NOMO-1 (cell line): ENCODE results near the gene GADD45A.
A peak's percentile ranks its signal among the peaks of the same experiment; 100 is the strongest.

ENCODE experiments used
- DNase-seq, 2 experiments: peaks; one replicate each; lab custom pipeline; 2025; ENCODE audit not compliant: unreplicated experiment in 2 of 2; lab: John Stamatoyannopoulos, UW

The GADD45A gene

GRCh38 chr1:67687649-67688048 lies 2.6 kb downstream of the GADD45A start:
- DNase-seq = peak; percentile 58 to 63

DNA sequence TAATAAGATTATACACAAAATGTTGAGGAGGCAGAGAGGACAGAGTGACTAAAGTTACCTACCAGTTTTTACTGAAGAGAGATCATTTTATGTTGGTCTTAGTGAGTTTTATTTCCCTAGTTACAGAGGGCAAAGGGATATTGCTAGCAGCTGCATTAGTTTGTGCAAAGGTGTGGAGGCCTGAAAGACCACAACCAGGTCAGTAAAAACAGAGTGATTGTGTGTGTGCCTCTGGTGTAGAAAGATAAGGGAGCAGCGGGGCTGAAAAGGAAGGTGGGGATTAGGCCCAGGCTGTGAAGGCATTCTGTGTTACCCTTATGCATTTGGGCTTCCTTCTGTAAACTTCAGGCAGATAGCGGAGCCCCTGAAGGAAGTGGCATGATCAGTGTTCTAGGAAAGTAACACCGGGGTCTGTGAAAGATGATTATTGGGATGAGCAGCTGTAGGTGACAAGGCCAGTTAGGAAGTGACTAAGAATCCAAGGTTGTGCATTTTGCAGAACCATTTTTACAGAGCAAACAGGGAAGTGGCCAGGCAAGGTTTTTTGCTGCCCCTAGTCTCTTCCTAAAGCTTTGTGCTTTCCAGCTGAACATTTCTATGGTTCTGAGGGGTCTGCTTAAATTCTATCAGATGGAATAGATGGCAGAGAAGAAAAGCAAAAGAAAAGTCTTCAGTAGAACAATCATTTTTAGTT lies 3.7 kb downstream of the GADD45A start:
- DNase-seq = peak; percentile 34 to 42

DNA sequence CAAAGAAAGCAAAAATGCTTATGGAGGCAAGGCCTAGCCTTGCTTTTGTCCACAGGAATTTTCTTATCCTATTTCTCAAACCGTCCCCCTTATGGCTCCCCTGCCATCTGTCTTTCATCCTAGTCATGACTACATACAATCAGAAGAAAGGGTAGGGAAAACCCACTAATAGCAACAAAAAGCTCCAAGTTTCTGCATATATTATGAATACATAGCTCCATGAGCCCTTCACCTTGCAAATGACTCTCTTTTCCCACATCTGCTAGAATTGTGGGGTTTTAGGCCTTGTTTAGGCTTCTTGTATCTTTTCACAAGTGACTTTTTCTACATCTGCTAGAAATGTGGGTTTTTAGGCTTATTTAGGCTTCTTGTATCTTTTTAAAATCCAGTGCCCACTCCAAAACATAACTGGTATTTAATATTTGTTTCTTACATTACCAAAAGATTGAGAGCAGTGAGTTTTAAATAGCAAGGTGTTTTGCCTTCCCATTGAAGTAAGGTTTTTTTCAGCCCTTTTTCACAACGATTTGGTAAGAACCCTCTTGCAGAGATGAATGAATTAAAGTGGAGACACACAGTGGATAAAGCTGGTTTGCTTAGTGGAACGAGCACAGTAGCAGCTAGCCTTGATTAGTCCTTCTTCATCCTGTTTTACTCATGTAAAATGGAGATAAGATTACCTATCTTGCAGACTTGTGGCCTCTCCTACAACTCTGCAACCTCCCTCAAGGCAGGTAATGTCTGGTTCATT lies 4.4 kb downstream of the GADD45A start:
- DNase-seq = no peak

DNA sequence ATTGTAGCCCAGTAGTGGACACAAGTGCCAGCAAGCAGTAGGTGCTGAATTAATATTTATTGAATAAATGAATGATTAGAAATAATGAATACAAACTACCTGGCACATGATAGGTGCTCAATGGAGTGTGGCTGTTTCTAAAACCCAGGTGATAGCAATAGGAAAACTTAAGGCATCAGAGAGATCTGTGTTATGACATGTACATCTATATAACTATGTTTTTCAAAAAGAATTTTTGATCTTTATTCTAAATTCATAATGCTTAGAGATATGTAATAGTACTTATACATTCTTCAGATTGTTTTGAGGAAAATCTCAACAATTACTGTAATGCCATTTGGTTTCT lies 5.0 kb downstream of the GADD45A start:
- no peak for DNase-seq

DNA sequence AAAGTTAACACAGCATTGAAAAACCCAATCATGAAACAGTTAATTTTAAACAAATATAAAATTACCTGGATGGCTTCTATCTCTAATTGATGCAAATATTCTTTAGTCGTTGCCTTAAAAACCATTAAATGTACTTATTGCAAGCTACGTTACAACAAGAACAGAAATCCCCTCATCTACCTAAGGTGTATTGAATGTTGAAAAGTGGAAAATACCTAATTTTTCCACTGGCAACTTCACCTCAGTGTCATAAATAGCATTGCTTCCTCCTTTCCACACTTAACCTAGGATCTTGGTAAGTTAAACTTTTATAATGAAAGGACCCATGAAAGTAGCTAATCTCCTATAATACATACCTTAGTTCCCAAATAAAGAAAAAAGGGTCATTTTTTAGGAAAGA lies 5.4 kb downstream of the GADD45A start:
- no peak for DNase-seq

DNA sequence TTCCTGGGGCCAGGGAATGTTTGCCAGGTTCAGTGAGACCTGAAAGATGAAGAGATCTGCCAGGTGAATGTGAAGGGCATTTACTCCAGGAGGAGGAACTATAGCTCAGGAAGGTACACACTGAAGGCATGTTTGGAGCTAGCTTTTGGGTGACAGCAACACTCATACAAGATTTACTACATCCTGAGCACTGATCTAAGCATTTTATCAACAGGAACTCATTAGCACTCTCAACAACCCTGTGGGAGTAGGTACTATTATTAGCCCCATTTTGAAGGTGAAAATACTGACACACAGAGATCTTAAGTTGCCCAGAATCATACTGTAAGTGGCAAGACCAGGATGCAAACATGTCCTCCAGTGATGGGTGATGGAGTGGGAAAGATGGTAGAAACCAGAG lies 6.7 kb downstream of the GADD45A start:
- no peak for DNase-seq

GRCh38 chr1:67695963-67696362 lies 11.0 kb downstream of the GADD45A start:
- DNase-seq = no peak

- DNase-seq = no peak
Observed at GRCh38 chr1:67696708-67697107, 11.7 kb downstream of the GADD45A start.

DNA sequence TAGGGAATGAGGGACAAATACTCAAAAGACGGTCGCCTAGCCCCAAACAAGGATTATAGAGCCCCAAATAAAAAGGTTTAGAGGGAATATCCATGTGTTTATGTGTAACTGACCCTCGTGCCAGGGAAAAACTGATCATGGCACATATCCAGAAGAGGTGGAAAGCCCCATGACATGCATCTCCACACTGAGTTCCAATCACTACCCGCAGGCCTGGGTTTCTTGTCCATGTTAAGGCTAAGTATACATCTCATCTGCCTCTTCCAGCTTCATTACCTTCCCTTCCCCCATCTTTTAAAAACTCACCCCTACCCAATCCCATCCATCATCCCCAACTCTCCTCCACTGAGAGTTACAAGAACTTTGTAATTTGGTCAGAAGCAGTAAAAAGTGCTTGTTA lies 15.2 kb downstream of the GADD45A start:
- no peak for DNase-seq

- DNase-seq = no peak
Observed at GRCh38 chr1:67700692-67701410, 15.8 kb downstream of the GADD45A start.

- DNase-seq = no peak
Observed at GRCh38 chr1:67701876-67702275, 16.9 kb downstream of the GADD45A start.

- no peak for DNase-seq
Observed at GRCh38 chr1:67704351-67704750, 19.4 kb downstream of the GADD45A start.

DNA sequence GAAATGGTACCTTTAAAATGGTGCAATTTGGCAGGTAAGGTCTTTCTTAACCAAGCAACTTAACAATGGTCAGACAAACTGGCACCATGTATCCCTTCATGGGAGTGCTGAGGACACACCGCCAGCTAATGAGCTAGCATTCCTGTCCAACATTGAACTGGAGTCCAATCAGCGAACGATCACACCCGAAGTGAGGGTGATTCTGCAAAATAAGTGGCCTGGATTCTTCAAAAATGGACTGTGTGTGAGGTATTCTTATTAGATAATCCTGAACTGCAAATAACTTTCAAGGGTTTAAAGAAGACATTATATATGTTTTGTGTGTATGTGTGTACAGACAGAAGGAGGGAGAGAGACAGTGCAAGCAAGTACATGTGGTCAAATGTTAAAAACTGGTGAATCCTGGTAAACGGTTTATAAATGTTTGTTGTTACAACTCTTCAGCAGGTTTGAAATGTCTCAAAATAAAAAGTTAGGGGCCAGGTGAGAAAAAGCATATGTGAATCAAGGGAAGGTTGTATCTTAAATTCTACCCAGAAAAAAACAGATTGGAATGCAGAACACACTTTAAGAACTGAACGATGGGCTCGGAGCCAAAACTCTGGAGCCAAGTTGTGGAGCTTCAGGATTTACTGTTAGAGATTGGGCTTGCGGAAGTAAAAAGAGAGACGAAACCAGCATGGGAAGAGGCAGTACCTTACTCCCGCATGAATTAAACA lies 20.9 kb downstream of the GADD45A start:
- DNase-seq = no peak

- no peak for DNase-seq
Observed at GRCh38 chr1:67708606-67709005, 23.6 kb downstream of the GADD45A start.

DNA sequence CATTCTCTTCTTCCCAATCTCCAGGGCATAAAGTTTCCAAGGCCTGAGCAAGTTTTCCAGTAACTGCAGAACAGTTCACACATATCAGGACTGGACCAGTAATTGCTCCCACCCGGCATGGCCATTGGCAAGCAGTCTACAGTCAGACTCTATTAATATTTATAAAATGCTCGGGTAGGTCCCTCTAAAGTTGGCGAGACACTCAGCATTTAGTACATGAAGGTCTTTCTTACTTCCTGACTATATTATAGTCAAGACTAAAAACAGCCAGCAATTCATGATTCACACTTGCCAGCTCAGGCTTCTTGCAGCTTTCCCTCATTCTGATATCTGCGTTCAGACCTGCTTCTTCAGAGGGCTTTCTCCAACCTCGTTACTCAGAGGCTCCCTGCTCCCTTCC lies 25.4 kb downstream of the GADD45A start:
- DNase-seq = no peak

GRCh38 chr1:67711158-67711854 lies 26.3 kb downstream of the GADD45A start:
- no peak for DNase-seq

DNA sequence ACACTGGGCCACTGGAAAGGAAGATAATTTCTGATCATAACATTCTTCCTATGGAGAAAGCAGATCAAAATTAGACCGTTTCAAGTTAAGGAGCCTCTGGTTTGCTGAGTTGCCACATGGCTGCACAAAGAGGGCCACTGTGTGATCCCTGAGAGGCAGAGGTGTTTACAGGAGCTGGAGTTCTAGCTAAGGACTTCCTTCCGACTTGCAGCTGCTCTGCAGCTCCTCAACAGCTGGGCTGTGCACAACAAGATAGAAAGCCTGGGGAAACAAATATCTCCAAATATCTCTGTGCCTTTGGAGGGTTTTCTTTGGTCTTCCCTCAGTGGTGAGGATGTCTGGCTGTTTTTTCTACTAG lies 26.8 kb downstream of the GADD45A start:
- DNase-seq = no peak

GRCh38 chr1:67713057-67713846 lies 28.3 kb downstream of the GADD45A start:
- peak in 1 of 2 experiments; percentile 19 for DNase-seq

GRCh38 chr1:67715819-67716218 lies 30.8 kb downstream of the GADD45A start:
- no peak for DNase-seq

GRCh38 chr1:67716800-67717199 lies 31.8 kb downstream of the GADD45A start:
- no peak for DNase-seq
